C4-2B (cell line): ENCODE results near the gene GADD45A.

ENCODE experiments used
- ZFX ChIP-seq: fragments of 450-650 bp; IDR thresholded peaks from 2 replicates; pipeline ENCODE4 v1.6.1; 2017
- TF ChIP-seq, protein P1 (sequence below): fragments of 450-650 bp; conservative IDR thresholded peaks from 2 replicates; pipeline ENCODE4 v1.5.1; 2017; ENCODE audit warnings: mild to moderate bottlenecking

DNA sequence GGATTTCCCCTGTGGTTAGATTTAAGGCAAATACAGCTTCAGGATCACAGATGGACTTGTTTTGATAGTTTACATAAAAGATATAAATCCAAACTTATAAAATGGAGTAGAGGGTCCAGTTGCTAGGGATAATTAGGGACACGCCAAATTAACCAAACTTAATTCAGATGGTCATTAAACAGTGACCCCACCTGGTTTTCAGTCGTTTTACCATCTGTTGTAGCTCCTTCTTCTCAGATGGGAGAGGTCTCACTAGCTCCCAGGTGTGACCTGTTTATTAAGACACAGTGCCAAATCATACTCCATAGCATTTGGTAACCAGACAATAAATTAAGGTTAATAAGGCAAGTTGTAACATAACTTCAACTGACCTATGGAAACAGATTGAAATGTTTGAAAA is 8.1 kb upstream of the GADD45A start:
- TF ChIP-seq, protein P1, sequence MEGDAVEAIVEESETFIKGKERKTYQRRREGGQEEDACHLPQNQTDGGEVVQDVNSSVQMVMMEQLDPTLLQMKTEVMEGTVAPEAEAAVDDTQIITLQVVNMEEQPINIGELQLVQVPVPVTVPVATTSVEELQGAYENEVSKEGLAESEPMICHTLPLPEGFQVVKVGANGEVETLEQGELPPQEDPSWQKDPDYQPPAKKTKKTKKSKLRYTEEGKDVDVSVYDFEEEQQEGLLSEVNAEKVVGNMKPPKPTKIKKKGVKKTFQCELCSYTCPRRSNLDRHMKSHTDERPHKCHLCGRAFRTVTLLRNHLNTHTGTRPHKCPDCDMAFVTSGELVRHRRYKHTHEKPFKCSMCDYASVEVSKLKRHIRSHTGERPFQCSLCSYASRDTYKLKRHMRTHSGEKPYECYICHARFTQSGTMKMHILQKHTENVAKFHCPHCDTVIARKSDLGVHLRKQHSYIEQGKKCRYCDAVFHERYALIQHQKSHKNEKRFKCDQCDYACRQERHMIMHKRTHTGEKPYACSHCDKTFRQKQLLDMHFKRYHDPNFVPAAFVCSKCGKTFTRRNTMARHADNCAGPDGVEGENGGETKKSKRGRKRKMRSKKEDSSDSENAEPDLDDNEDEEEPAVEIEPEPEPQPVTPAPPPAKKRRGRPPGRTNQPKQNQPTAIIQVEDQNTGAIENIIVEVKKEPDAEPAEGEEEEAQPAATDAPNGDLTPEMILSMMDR = no peak
- no peak for TF ChIP-seq ZFX
